Suprapubic skin (tissue), 3 donors: ENCODE data around the gene SPRED2.

Source experiments
- CTCF ChIP-seq, 2 donors: fragments of 200-600 bp in 1 of 2; fragments of 450-650 bp in 1 of 2; sonication (generic) in 1 of 2; IDR thresholded peaks; one replicate each; pipeline ENCODE4 v1.5.1; 2016 to 2019; ENCODE audit warnings: antibody characterized with exemption in 2 of 2, mild to moderate bottlenecking in 1 of 2, moderate library complexity in 1 of 2
- POLR2AphosphoS5 ChIP-seq, 3 donors: sonication (generic); formaldehyde crosslinking; IDR thresholded peaks; one replicate each; pipeline ENCODE4 v1.6.1; 2017; ENCODE audit warnings: antibody characterized with exemption in 3 of 3

- no peak for TF ChIP-seq CTCF (IDR thresholded peaks at IDR 0.05)
- TF ChIP-seq POLR2AphosphoS5 (IDR thresholded peaks at IDR 0.05) = peak in 1 of 3 donors; percentile 41
Observed at GRCh38 chr2:65367524-65367923, 64.9 kb downstream of the SPRED2 start.
